Adrenal gland (tissue), 12 donors: ENCODE measurements around the gene CALN1. TPM values are rescaled to one million over a fixed set of nuclear protein-coding genes. Genes with fewer than 3 reads are reported as not detected.

ENCODE experiments used
- DNase-seq, 7 donors: peaks; one replicate each; pipeline ENCODE4 v3.0.0-alpha.2; 2019 to 2020
- H3K27ac ChIP-seq, 5 donors: fragments of 200-600 bp; sonication (generic) in 4 of 5; 1 replicate in 3 of 5; 2 replicates in 2 of 5; pipeline versions ENCODE4 v1.5.1 to v1.8.0; 2016 to 2020; ENCODE audit warnings: mild to moderate bottlenecking in 1 of 5
- H3K27me3 ChIP-seq: fragments of 200-600 bp; 2 replicates; pipeline ENCODE4 v1.8.0; 2021
- H3K36me3 ChIP-seq, 2 donors: fragments of 200-600 bp; replicated peaks in 1 of 2; 1 replicate in 1 of 2; 2 replicates in 1 of 2; pipeline versions ENCODE4 v1.5.1 to v1.8.0; 2018 to 2022
- H3K4me1 ChIP-seq, 2 donors: fragments of 200-600 bp; replicated peaks in 1 of 2; 1 replicate in 1 of 2; 2 replicates in 1 of 2; pipeline versions ENCODE4 v1.5.1 to v1.8.0; 2018 to 2021
- H3K4me3 ChIP-seq, 4 donors: fragments of 200-600 bp; sonication (generic) in 3 of 4; one replicate each; pipeline ENCODE4 v1.5.1; 2016 to 2018
- H3K9me3 ChIP-seq, 3 donors: fragments of 200-600 bp; sonication (generic) in 1 of 3; replicated peaks in 1 of 3; 1 replicate in 2 of 3; 2 replicates in 1 of 3; pipeline versions ENCODE4 v1.5.1 to v1.8.0; 2016 to 2021
- CTCF ChIP-seq, 6 experiments: fragments of 450-650 bp in 4 of 6; fragments of 200-600 bp in 2 of 6; sonication (generic) in 1 of 6; IDR thresholded peaks; 1 replicate in 5 of 6; 2 replicates in 1 of 6; pipeline versions ENCODE4 v1.5.1 to v1.8.0; 2016 to 2021; ENCODE audit warnings: antibody characterized with exemption in 6 of 6, mild to moderate bottlenecking in 2 of 6, moderate library complexity in 1 of 6
- POLR2A ChIP-seq, 2 donors: fragments of 450-650 bp; IDR thresholded peaks; one replicate each; pipeline ENCODE4 v1.6.1; 2017; ENCODE audit warnings: antibody characterized with exemption in 2 of 2, mild to moderate bottlenecking in 2 of 2, moderate library complexity in 1 of 2
- WGBS, 4 donors: extraction: QIAGEN DNeasy Blood & Tissue Kit in 2 of 4; methylation state at CpG; one replicate each; pipeline versions ENCODE4 v1.1.5 to v1.1.7; 2013 to 2017; 5-methylcytosine and 5-hydroxymethylcytosine counted together
- intact Hi-C, 2 donors: fragments of 100-400 bp; cut with DNase I; formaldehyde crosslinking; loops; one replicate each; pipeline versions ENCODE4 v1.14.1 to v1.15.0; 2022 to 2023
- polyA plus RNA-seq, 3 donors: library from polyadenylated mRNA; stranded (reverse); fragments of 200-250 nt in 2 of 3; fragments of 350-450 nt in 1 of 3; fragmentation: Illumina TruSeq in 1 of 3; extraction: RNeasy Lipid Tissue Mini Kit (QIAGEN cat#74804) in 1 of 3; gene quantifications; one replicate each; pipeline ENCODE4 v1.2.3, GENCODE V29; 2013 to 2014
- total RNA-seq, 9 donors: library from RNA; depleted of rRNA in 4 of 9; stranded (reverse); fragments of >200 nt in 4 of 9; fragments of 120-200 nt in 1 of 9; fragmentation: NEBNext Ultra II Directional in 1 of 9; extraction: Animal tissue kit (Norgen Biotek cat#: 25700) in 1 of 9; gene quantifications; one replicate each; pipeline versions ENCODE4 v1.1.0 to v1.2.4, GENCODE V29; 2013 to 2023
- donor health status: healthy with polysubstance abuse.
- donor health status: Bipolar disorder and iron deficiency.
- donor health status: DM: yes; HTN: yes; CAD: no.
- donor health status: DM: no; HTN: no; CAD: no.
- donor health status: DM: no; HTN: no; CAD: no.
- donor health status: DM: yes; HTN: yes; CAD: no.

Gene CALN1
- total and polyA plus RNA-seq, 12 donors = 4.3 to 51.5 (median 15.2) TPM

GRCh38 chr7:72441791-72442190, 29.7 kb upstream of the CALN1 start:
- no peaks in the 10 kb centered on the region for H3K9me3 ChIP-seq
- H3K36me3 ChIP-seq = no peaks in the 10 kb centered on the region
- no peaks in the 10 kb centered on the region for H3K27me3 ChIP-seq
- TF ChIP-seq POLR2A (IDR thresholded peaks at IDR 0.05) (no peak), CTCF (IDR thresholded peaks at IDR 0.05) (no peak)
- 51 to 62% (median 62%) methylated on average over 8 of the region's 8 CpGs for WGBS, 4 donors
- DNase-seq = no peak
- H3K4me3 ChIP-seq = no peak overlapping the region
- H3K27ac ChIP-seq = no peak overlapping the region
- H3K4me1 ChIP-seq = no peaks in the 10 kb centered on the region
- intact Hi-C loops = no loop called here

- intact Hi-C loops = no loop called here
- TF ChIP-seq POLR2A (IDR thresholded peaks at IDR 0.05) = no peak
- TF ChIP-seq CTCF (IDR thresholded peaks at IDR 0.05) = no peak
- H3K4me1 ChIP-seq = no peaks in the 10 kb centered on the region
- WGBS, 4 donors = 87 to 90% (median 89%) methylated on average over 7 of the region's 7 CpGs
- H3K27me3 ChIP-seq = no peaks in the 10 kb centered on the region
- H3K27ac ChIP-seq = no peak overlapping the region
- H3K4me3 ChIP-seq = no peak overlapping the region
- DNase-seq = no peak
- no peaks in the 10 kb centered on the region for H3K36me3 ChIP-seq
- H3K9me3 ChIP-seq = no peaks in the 10 kb centered on the region
Measured at GRCh38 chr7:72438491-72438890, 26.4 kb upstream of the CALN1 start.

- Histone ChIP-seq H3K4me1 (no peaks in the 10 kb centered on the region), H3K9me3 (no peaks in the 10 kb centered on the region), H3K27ac (no peak overlapping the region), H3K4me3 (no peak overlapping the region), H3K27me3 (no peaks in the 10 kb centered on the region), H3K36me3 (no peaks in the 10 kb centered on the region)
- DNase-seq = no peak
- TF ChIP-seq POLR2A (IDR thresholded peaks at IDR 0.05) = no peak
- intact Hi-C loops = no loop called here
Measured at GRCh38 chr7:72437610-72438009, 25.5 kb upstream of the CALN1 start.

GRCh38 chr7:72437061-72437585, 25.0 kb upstream of the CALN1 start:
- Histone ChIP-seq H3K4me1 (no peaks in the 10 kb centered on the region), H3K27me3 (no peaks in the 10 kb centered on the region), H3K36me3 (no peaks in the 10 kb centered on the region), H3K4me3 (no peak overlapping the region), H3K27ac (no peak overlapping the region), H3K9me3 (no peaks in the 10 kb centered on the region)
- intact Hi-C loops = no loop called here
- DNase-seq = no peak
- TF ChIP-seq CTCF (IDR thresholded peaks at IDR 0.05) (no peak), POLR2A (IDR thresholded peaks at IDR 0.05) (no peak)
- WGBS, 4 donors = 87 to 91% (median 89%) methylated on average over 2 of the region's 2 CpGs

- intact Hi-C loops = no loop called here
- 58 to 70% (median 67%) methylated on average over 4 to 5 of the region's 5 CpGs for WGBS, 4 donors
- TF ChIP-seq POLR2A (IDR thresholded peaks at IDR 0.05) = no peak
- TF ChIP-seq CTCF (IDR thresholded peaks at IDR 0.05) = no peak
Measured at GRCh38 chr7:72435925-72436480, 23.9 kb upstream of the CALN1 start.

More at GRCh38 chr7:72435925-72436480, 23.9 kb upstream of the CALN1 start:
- no peaks in the 10 kb centered on the region for H3K27me3 ChIP-seq
- H3K4me3 ChIP-seq = no peak overlapping the region
- no peaks in the 10 kb centered on the region for H3K9me3 ChIP-seq
- no peak for DNase-seq
- no peaks in the 10 kb centered on the region for H3K36me3 ChIP-seq
- no peak overlapping the region for H3K27ac ChIP-seq
- H3K4me1 ChIP-seq = no peaks in the 10 kb centered on the region
